GM21717 (cell line): ENCODE measurements around the gene WWTR1.

Experiments
- ATAC-seq: cut with Tn5 transposase; IDR thresholded peaks from one replicate; pipeline ENCODE4 v1.9.1; 2021; ENCODE audit warnings: mild to moderate bottlenecking, moderate library complexity; ENCODE audit not compliant: unreplicated experiment

The WWTR1 gene

DNA sequence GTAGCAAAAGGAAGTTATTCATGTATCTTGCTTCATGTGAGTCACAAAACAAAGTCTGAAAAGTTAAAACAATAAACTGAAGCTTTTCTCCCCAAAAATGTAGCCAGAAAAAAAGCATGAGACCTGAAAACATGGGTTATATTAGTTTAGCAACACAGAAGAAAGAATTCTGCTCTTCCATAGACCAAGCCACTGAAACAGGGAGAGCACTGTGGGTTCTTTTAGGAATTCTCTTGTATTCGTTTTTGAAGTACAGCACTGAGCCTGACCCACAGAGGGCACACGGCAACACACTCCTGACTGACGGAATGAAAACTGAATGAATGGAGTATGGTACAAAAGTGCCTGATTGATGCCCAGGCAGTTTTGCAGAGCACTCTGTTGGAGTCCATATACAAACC is 116.7 kb downstream of the WWTR1 start:
- ATAC-seq, result no peak

DNA sequence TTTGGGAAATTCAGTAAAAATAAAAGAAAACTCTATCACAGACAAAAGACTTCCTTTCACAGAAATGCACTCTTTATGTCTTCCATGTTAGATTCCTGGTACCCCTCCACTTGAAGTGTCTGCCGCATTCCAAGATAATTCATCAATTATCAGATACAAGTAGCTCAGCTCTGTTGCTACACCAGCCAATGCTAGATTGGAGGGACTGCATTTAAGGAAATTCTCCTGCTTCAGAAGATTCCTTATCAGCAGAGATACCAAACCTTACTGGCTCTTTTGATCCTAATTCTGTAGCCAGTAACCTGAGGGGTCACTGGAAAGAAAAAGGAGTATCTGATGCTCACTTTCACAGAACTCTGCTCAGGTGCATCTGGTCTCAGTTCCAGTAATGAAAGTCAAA is 119.5 kb downstream of the WWTR1 start:
- no peak for ATAC-seq

DNA sequence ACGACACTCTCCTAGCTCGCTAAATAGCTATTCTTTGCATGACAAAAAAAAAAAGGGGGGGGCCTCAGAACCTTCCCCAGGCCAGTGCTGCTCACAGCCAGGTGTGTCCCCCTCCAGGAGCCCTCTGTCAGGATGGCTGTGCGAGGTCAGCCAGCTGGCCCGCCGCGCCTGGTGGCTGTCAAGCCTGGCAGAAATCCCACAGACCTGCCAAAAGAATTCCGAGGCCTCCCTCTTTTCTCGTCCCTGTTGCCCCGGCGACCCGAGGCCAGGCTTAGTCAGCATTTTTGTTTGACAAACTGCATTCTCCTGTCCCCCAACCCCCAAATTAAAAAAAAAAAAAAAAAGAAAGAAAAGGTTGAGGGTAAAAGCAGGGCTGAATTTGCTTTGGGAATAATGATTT is 121.4 kb downstream of the WWTR1 start:
- ATAC-seq, result no peak

DNA sequence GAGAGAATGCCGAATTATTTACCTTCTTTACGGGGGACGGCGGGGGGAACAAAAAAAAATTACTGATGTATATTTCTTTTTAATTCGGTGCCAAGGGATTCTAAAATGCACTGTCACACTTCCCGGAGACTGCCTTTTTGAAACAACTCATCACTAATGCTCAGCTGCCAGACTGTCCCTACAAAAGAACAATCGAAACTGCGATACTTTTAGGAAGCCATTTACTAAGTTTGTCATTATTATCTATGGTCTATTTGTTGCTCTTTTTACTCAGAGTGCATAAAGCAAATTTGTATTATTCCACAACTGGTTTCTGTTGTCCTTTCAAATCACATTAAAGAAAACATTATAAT is 122.5 kb downstream of the WWTR1 start:
- no peak for ATAC-seq

DNA sequence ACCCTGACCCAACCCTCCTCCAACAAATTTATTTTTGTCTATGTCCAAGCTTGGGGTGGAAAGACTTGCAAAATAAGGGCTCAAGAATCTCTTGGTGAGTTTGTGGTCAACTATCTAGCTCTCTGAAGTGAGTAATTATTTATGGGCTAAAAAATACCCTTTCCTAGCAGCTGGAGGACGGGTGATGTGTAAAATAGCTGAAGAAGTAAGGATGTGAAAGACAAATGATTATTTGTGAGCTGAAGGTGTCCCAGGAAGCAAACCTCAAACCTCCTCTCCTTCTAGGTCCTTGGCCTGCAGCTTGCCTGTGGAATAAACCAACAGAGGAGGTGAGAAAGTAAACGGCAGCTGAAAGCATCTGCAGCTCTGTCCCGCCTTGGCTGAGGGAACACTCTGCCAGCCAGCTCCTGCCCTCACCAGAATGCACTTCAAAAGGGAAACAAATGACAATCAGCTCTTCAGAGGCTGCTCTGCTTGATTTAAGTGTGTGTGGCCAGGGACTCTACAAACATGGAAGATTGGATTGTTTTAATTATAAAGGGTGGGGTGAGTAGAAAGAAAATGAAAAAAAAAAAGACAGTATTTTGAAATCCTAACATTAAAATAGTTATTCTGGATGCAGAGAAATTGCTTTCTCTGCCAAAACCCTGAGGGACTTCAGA is 123.0 kb downstream of the WWTR1 start:
- ATAC-seq, result no peak

DNA sequence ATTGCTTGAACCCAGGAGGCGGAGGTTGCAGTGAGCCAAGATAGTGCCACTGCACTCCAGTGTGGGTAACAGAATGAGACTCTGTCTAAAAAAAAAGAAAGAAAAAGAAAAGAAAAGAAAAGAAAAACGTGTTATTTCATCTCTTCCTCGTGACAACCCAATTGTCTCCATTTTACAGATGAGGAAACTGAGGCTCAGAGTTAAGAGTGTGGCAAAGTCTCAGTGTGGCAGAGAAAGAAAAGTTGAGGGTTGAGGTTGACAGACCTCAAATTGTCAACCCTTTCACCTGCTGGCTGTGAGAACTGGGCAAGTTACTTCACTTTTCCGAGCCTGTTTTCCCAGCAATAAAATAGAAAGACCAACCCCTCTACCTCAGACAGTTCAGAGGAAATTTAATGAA is 123.7 kb downstream of the WWTR1 start:
- ATAC-seq, result no peak

DNA sequence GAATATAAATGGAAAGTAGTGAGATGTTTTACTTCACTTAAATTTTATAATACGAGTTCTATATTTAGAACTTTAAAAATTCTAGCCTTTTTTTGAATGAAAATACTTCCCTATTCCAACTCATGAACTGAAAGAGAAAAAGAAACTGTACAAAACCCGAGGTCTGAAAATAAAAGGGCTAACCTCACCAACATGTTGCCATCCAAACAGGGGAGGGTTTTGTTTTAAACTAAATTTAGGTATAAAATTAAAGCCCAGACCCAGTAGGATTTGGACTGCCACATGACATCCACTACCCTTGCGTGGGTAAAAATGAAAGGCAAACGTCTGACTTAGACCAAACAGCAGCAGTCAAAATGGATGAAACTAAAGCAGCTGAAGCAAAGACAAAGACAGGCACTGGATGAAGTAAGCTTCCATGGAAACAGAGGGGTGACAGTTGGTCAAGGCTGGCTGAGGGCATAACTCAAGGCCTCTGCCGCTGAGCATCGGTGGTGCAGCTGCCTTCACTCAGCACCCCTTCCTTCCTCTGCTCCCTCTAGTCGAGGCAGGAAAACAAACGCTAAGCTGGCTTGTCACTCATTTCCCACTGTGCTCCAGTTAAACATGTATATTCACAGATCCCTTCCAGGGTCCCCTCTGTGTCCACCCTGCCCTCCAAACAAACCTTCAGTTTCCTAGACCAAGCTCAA is 125.2 kb downstream of the WWTR1 start:
- peak; percentile 55 for ATAC-seq

DNA sequence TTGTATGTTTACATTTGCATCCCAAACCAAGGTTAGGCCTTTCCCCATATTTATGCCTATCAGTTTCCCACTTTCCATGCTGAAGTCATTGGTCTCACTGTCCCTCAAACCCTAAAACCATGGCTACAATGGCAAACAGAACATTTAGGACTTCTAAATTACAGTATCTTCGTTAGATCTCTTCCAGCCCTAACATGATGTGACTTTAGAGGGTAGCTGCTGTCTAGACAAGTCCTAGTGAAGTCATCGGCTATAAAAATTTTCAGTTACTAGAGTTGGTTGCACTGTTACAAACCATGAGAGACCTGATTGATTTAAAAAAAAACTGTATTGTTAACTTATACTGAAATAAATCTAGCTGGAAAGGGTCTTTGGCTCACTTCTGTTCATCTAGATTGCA is 128.7 kb downstream of the WWTR1 start:
- ATAC-seq, result no peak

DNA sequence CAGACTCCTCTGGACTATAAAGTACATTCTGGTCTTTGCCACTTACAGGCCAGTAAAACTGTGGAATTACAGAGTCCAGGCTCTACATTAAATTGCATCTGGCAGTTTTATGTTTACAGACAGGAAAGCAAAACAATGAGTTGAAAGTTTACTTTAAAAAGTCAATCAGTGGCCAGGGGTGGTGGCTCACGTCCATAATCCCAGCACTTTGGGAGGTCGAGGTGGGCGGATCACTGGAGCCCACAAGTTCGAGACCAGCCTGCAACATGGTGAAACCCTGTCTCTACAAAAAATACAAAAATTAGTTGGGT is 129.5 kb downstream of the WWTR1 start:
- ATAC-seq, result no peak

DNA sequence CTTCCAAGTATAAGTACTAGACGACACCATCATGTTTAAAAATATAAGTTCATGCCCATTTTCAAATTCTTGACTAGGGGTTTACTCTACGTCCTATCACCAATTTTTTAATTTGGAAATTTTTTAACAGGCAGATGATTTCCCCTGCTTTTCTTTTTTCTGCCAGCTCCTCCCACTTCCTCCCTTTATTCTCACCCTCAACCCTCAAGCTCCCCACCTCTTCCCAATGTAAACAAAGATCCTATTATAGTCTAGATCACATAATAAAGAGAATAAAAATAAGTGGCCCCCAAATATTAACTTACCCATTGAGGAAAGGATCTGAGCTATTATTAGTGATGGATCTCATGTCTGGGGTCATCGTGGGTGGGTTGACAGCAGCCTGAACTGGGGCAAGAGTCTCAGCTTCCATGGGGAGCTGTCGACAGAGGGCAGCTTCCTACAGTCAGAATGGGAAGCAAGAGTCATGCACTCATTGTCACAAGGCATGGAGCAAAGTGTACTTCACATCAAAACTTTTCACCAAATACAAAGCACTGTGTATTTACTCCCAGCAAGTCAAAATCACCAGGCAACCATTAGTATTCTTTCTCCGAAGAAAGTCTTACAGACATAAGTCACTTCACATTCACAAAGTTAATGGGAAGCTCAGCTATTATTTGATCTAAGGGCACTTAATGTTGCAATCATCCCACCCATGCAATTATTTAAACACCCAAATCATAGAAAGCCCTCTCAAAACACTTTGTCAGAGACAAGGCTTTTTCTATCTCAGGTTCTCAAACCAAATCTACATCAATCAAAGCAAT is 130.1 kb downstream of the WWTR1 start:
- ATAC-seq, result no peak

DNA sequence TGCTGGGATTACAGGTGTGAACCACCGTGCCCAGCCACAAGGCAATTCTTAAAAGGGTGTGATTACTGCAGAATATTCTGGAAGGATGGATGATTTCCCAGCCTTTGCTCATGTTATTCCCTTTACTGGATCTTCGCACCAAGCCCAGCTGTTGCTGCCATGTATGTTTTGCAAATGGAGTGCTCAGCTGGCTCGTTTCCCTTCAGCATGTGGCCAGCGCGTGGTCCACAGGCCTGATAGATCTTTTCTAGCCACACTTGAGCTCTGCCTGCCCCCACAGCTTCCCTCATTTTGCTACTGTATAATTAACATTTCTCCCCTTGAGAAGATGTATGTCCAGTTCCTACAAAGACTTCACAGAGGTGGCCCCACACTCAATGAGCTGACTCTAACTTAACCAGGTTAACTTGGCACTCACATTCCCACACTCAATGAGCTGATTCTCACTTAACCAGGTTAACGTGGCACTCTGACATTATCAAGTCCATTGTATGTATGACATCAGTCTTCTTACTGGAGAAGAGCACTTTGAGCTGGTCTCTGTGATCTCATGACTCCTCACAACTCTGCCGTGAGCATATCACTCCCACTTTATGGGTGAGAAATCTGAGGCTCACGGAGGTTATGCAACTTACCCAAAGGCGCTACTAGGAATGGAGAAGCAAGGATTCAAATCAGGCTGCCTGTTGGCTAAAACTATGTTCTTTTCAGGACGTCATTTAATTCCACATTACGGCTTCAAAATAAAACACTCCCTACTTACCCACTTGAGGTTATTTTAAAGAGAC is 134.1 kb downstream of the WWTR1 start:
- no peak for ATAC-seq

DNA sequence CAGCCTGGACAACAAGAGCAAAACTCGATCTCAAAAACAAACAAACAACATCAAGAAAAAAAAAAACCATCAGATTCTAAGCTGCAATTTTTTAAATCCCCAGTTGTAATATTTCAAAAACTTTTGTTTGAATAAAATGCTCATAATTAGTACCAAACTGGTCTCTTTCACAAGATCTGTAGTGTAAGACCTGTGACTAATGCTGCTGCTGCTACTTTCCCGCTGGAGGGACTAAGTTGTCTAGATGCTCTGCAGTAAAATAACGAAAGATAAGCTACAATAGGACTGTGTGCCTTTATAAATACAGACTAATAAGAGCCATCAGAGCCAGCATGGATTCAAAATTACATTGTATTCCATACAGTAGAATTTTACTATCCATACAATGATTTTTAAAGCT is 137.9 kb downstream of the WWTR1 start:
- ATAC-seq, result no peak

DNA sequence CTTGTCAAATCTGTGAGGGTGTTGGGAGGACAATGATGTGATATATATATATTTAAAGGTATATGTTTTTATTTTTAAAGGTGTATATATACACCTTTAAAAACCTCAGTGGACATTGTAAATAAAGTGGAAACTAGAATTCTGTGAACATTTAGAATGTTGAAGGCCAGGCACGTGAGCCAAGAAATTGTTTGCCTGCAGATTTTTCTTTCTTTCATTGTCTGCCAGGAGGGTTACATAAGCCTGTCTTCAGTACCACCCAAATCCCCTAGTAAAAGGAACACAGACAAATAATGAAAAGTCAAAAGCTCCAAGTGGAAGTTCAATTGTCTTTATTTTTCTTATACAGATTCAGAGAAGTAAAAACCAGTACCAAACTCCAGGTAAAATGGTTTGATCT is 140.9 kb downstream of the WWTR1 start:
- no peak for ATAC-seq

DNA sequence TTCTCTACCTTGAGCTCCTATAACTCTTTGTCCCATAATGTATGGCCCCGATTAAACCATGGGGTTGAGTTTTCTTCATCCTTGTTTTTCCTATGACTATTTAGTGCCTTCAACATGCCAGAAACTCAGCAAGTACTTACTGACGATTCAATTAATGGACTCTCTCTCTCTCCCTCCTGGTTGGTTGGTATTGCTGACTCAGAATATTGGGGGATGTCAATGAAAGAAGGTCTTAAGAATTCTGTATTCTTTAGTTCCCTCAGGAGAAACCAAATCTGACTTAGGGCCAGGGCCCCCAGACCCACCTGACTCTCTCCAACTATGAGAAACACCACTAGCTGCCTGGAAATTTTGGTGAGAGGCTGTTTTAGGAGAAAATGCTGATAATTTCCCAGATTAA is 142.6 kb downstream of the WWTR1 start:
- no peak for ATAC-seq

DNA sequence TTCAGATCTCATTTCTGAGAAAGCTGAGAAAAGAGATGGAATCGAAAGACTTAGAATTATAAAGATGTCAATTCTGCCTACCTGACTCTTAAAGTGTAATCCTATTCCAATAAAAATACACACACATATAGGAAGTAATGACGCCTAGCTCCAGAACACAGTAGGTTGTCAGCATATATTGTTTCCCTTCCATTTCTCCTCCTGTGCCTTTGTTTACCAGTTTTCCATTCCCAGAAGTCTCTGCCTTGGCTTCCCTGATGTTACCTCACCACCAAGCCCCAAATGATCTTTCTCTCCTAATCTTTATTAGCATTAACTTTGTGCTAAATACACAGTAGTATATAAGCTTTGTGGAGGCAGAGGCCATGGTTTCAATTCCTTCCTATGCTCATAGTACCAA is 143.4 kb downstream of the WWTR1 start:
- no peak for ATAC-seq

DNA sequence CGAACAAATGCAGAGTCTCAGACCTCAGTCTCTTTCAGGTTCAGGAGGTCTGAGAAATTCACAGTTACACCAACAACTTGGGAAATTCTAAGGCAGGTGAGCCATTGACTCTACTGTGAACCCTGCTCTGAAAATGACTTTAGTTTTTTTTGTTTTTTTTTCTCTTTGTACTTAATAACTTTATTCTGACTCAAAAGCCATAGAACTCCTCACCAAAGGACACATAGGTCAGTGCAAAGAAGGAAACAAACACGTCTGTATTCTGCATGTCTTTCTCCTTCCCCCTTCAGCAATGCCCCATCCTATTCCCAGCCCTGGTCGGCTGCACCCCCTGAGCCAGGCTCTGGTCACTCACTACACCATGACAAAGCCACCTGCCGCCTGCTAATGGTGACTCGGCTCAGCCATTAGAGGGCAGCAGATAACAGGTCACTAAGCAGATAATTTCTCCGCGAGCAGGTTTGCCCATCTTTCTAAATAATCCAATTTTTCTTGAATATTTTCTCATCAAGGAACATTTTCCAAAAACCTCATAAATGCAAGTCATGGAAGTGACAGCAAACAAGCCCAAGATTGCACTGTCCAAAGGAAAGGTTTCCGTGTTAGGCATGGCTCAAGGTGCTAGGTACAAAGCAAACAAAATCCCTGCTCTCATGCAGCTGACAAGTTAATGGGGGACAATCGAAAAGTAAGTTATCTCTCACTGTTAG is 145.6 kb downstream of the WWTR1 start:
- ATAC-seq, result peak; percentile 57

DNA sequence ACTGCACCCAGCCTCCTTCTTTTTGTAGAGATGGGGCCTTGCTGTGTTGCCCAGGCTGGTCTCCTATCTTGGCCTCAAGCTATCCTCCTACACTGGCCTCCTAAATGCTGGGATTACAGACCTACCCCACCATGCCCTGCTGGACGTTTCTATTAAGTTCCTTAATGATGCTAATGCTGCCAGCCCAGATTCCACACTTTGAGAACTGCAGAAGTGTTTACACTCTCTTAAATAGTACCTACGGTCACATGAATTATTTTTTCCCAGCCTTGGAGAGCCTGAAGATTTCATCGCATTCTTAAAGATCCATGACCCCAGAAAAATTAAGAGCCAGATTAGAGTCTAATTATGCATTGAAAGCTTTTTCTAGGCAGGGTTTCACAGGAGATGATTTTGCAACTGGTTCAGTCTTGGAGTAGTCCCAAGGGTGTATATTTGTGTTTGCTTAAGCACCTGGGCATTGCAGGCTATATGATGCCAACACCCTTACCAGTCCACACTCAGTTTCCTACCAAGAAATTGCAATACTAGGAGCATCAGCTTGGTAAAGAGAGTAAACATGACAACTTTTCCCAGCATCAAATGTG is 146.7 kb downstream of the WWTR1 start:
- no peak for ATAC-seq

DNA sequence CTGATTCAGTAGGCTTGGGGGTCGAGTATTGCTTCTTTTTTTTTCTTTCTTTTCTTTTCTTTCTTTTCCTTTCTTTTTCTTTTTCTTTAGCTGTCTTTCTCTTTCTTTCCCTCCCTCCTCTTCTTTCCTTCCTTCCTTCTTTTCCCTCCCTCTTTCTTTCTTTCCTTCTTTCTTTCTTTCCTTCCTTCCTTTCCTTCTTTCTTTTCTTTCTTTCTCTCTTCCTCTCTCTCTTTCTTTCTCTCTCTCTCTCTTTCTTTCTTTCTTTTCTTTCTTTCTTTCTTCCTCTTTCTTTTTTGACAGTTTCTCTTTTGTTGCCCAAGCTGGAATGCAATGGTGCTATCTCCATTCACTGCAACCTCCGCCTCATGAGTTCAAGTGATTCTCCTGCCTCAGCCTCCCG is 147.3 kb downstream of the WWTR1 start:
- ATAC-seq, result no peak

DNA sequence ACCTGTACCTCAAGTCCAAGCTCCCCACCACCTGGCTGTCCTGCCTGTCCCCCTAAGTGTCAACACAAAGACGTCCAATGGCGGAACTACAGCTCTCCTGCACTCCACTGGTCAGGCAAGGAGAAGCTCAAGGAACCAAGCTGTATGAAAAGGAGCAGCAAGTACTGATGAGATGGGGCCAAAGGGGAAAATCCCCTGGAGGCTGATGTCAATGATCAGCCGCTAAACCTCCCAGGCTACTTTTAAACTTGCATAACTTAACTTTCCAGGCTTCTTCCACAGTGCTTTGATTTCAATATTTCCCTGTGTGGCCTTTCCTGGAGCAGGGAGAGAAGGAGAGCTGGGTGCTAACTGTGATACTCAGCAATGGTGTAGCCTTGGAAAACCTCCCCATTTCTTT is 148.3 kb downstream of the WWTR1 start:
- ATAC-seq, result no peak

DNA sequence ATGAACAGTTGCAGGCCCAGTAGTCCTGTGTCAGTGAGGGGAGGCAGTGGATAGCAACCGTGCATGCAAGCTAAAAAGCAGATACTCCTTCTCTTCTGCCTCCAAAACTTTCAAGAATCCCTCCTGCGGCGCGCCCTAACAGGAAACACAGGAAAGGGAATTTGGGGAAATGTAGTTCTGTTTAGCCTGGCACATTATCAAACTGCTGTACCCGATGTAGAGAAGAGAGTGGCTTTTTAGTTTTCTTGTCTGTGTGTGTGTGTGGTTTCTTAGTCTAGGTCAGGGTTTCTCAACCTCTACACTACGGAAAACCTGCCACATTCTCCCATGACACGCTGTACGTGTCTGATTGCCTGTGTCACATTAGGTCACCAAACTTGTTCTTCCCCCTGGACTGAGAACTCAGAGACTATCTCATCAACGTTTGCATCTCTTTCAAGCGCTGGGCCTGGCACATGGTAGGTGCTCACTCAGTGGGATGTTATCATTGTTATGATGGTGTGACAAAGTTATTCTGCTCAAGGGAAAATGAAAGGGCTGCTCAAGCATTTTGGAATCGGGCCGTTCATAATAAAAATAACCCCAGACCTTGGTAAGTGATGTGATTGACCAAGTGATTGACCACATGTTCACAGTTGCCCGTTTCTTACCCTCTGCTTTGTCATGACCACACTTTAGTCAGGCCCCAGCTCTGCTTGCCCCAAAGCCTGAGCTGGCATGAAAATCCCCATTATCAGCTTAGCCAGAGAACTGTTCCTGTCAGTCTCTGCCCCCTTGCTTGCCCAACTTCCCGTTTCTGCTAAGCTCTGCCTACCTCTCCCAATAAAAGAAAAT is 150.1 kb downstream of the WWTR1 start:
- peak; percentile 56 for ATAC-seq
